HG02763 (cell line): ENCODE measurements around the gene C4B.

ENCODE experiments used
- ATAC-seq: cut with Tn5 transposase; IDR thresholded peaks from one replicate; pipeline ENCODE4 v1.9.1; 2021; ENCODE audit warnings: mild to moderate bottlenecking, moderate library complexity; ENCODE audit not compliant: unreplicated experiment

Gene C4B

GRCh38 chr6:32081168-32081990 is 66.8 kb downstream of the C4B start:
- no peak for ATAC-seq

GRCh38 chr6:32082478-32082877 is 67.9 kb downstream of the C4B start:
- ATAC-seq, result no peak

- ATAC-seq, result no peak
Measured at GRCh38 chr6:32082935-32083334, 68.3 kb downstream of the C4B start.

- ATAC-seq, result no peak
Measured at GRCh38 chr6:32083812-32084768, 69.5 kb downstream of the C4B start.

GRCh38 chr6:32084780-32085179 is 70.2 kb downstream of the C4B start:
- ATAC-seq, result no peak
